ENCODE results near the gene CALN1.

CALN1 gene

GRCh38 chr7:72037516-72037915 is 374.6 kb downstream of the CALN1 start:
- DNase-seq (ENCODE audit: low spot score) = no peak

- no peak for DNase-seq (ENCODE audit: low spot score)
Observed at GRCh38 chr7:72035266-72035665, 376.9 kb downstream of the CALN1 start.

DNA sequence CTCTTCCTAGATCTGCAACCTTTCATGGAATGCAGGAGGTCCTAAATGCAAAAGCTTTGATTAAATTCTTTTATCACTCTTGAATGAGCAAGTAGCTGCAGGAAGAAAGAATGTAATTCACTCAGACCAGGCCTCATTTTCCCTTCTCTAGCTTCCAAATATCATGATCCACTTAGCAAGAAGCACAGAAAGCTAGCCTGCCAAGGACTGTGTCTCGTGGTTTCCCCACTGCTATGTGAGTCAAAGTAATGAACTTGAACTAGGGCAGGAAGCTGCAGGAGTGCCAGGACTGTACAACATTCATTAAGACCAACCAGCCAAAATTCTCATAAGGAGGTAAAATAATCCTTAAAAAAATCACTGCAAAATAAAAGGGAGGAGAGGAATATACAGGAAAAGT is 379.2 kb downstream of the CALN1 start:
- DNase-seq (ENCODE audit: low spot score) = peak; percentile 78

DNA sequence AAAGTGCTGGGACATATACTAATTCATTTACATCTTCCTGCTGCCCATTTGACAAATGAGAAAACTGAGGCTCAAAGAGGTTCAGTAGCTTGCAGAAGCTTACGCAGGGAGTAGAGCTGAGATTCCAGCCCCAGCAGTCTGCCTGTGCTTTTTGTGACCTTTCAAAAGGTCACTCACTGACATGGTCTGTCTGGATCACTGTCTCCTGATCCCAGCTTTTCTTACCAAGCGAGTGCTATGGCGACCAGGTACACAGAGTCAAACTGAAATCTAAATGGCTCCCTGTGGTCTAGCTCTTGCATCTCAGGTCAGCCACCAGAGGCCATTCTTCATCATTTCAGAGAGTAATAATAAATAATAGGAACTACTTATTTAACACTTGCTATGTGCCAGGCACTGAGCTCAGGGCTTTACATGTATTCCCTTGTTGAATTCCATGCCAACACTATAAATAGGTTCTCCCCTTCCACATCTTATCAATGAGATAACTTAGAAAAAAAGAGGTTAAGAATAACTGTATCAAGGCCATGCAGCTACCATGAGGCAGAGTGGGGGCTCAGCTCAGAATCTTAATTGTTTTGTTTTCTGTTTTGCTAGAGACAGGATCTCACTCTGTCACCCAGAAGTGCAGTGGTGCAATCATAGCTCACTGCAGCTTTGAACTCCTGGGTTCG is 381.0 kb downstream of the CALN1 start:
- no peak for DNase-seq (ENCODE audit: low spot score)

- DNase-seq (ENCODE audit: low spot score) = peak; percentile 35
Observed at GRCh38 chr7:72028267-72028666, 383.9 kb downstream of the CALN1 start.

DNA sequence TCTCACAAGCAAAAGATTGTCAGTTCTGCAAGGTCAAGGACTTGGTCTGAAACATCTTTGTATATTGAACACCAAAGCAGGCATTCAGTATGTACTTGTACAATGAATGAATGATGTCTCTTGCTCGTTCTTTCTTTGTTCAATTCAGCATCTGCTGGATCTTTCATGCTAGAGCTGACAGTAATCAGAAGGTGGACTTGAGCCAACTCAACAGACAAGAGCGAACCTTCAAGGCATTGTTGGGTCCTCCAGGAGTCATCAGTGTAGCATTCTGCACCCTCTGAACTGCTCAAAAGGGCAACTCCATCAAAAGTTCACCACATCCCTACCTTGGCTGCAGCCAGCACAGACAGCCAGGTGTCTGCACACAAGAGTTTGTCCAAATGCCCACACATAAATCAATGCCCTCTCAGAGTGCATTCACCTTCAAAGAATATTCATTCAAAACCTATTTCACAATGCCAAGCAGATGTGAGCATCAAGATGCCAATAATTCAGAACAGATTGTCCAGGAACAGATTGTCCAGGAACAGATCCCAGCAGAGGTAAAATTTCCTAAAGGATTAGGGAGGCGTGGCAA is 386.7 kb downstream of the CALN1 start:
- DNase-seq (ENCODE audit: low spot score) = peak; percentile 17

GRCh38 chr7:72023926-72024325 is 388.2 kb downstream of the CALN1 start:
- no peak for DNase-seq (ENCODE audit: low spot score)

- DNase-seq (ENCODE audit: low spot score) = no peak
Observed at GRCh38 chr7:72021716-72022115, 390.4 kb downstream of the CALN1 start.

DNA sequence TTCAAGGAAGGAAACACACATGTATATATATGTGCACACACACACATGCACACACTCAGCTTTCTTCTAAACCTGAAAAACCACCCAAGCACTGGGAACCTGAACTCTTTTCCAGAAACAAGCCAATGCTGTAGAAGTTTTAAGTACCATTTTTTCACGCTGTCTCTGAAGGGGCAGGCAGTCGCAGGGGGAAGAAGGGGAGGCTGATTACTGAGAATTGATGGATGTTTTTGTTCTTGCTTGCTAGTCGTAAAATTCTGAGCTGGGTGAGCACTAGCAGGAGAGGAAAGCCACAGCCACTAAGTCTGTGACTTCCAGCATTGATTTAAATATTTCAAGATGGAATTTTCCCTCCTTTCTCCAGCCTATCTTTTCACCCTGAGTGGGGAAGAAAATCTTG is 391.8 kb downstream of the CALN1 start:
- no peak for DNase-seq (ENCODE audit: low spot score)

DNA sequence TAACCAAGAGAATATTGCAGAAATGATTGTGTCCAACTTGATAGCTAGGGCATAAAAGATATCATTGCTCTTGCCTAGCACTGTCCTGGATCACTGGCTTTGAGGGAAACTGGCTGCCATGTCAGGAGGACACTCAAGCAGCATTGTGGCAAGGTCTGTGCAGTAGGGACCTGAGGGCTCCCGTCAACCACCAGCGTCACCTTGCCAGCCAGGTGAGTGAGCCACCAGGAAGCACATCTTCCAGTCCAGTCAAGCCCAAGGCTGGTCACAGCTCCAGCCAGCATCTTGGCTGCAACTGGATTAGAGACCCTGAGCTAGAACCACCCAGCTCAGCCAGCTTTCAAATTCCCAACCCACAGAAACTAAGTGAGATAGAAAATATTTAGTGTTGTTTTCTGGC is 392.7 kb downstream of the CALN1 start:
- no peak for DNase-seq (ENCODE audit: low spot score)

GRCh38 chr7:72017756-72018155 is 394.4 kb downstream of the CALN1 start:
- no peak for DNase-seq (ENCODE audit: low spot score)

DNA sequence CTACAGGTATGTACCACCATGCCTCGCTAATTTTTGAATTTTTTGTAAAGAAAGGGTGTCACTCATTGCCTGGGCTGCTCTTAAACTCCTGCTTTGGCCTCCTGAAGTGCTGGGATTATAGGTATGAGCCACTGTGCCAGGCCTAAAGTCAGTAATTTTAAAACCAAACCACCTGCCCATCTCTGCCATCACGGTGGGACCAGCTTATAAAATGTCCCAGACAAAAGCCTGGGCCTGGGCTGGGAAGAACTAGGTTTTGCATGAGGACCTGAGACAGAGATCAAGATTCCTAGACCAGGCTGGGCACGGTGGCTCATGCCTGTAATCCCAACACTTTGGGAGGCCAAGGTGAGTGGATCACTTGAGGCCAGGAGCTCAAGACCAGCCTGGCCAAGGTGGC is 395.6 kb downstream of the CALN1 start:
- DNase-seq (ENCODE audit: low spot score) = no peak

- no peak for DNase-seq (ENCODE audit: low spot score)
Observed at GRCh38 chr7:72015136-72015535, 397.0 kb downstream of the CALN1 start.

DNA sequence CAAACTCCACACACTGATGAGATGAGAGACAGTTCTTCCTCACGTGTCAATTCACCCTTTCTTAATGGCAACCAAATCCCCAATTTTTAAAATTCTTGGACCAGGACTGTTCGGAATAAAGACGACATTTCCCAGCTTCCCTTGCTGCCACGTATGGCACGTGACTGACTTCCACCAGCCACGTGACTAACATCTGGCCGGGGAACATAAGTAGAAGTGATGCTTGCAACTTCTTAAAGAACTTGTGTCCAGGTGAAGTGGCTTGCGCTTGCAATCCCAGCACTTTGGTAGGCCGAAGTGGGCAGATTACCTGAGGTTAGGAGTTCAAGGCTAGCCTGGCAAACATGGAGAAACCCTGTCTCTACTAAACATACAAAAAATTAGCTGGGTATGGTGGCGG is 405.1 kb downstream of the CALN1 start:
- DNase-seq (ENCODE audit: low spot score) = no peak

GRCh38 chr7:72003236-72003635 is 408.9 kb downstream of the CALN1 start:
- DNase-seq (ENCODE audit: low spot score) = no peak

GRCh38 chr7:71996141-71996540 is 416.0 kb downstream of the CALN1 start:
- DNase-seq (ENCODE audit: low spot score) = no peak

GRCh38 chr7:71995111-71995510 is 417.0 kb downstream of the CALN1 start:
- no peak for DNase-seq (ENCODE audit: low spot score)

DNA sequence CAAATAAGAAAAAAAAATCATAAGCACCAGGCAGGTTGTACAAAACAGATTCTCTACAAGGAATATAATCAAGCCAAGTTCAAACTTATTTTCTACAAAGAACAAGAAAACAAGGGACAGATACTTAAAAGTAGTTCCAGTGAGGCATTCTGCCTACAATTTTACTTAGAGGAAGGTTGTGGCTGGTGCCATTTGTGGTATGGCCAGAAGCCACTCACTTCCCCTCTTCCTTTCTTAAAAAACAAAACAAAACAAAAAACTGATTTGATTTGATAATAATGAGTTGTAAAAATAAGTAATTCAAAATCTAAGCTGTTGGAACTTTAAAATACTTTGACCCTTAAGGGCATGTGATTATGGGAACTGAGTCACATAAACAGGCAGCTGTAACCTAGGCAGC is 420.6 kb downstream of the CALN1 start:
- no peak for DNase-seq (ENCODE audit: low spot score)

- DNase-seq (ENCODE audit: low spot score) = no peak
Observed at GRCh38 chr7:71990138-71990462, 422.0 kb downstream of the CALN1 start.

DNA sequence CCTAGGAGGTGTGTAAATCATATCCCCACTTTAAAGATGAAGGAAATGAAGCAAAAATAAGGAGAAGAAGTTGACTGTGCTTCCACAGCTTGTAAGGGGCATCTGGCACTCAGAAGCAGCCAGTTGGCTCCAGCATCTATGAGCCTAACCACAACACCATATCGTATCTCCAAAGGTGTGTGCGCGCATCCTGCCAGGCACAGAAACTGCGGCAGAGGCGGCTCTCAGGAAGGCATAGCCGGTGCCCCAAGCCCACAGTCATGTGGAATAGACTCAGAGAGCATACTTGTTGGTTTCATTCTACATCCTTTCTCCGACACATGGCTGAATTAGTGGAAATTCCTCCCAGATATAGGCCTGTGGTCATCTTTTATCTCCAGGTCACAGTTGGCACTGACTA is 423.9 kb downstream of the CALN1 start:
- DNase-seq (ENCODE audit: low spot score) = no peak

DNA sequence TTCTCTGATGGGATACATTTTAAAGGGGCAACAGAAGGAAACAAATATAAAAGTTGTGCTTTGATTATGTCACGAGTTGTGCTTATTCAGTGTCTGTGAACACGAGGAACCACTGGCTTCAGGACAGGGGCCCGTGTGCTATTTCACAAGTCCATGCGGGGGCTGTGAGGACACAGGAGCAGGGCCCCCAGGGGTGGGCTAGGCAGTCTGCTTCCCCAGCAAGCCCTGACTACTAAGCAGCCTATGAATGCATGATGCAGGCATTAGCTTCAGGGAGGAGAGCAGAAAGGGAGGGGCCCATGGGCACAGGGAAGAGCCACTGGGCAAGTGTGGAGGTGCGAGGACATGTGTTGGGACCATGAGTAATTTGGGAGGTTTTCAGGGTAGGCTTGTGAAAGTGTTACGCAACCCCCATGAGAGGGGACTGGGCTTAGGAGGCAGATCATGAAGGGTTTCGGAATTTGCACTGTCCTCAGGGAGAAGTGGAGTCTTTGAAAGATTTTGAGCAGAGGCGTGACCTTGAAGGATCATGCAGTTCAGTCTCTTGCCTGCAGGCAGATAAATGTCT is 424.9 kb downstream of the CALN1 start:
- DNase-seq (ENCODE audit: low spot score) = no peak

- no peak for DNase-seq (ENCODE audit: low spot score)
Observed at GRCh38 chr7:71984348-71984747, 427.8 kb downstream of the CALN1 start.

DNA sequence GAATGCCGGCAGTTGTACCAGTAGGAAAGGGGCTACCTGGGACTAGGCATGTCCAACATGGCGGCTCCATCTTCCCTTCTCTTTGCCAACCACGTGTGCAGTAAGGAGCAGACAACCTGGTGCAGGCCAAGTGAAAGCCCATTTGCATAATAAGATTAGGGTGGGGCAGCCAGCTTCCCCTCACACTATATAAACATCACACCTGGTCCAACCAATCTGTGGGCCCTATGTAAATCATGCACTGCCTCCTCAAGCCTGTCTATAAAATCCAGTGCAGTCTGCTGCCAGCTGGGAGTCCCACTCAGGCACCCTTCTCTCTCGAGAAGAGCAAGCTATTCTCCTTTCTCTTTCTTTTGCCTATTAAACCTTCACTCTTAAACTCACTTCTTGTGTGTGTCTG is 429.3 kb downstream of the CALN1 start:
- DNase-seq (ENCODE audit: low spot score) = no peak

GRCh38 chr7:71976645-71977044 is 435.5 kb downstream of the CALN1 start:
- no peak for DNase-seq (ENCODE audit: low spot score)
